Measurements from ENCODE around the gene NOL11.
A peak's percentile ranks its signal among the peaks of the same experiment; 100 is the strongest.

NOL11 gene

GRCh38 chr17:67686241-67686640, 31.5 kb upstream of the NOL11 start:
- no peak overlapping the region for H3K27ac ChIP-seq
- no peaks in the 10 kb centered on the region for H3K36me3 ChIP-seq (replicated peaks)
- no peak for TF ChIP-seq CTCF (IDR thresholded peaks at IDR 0.05; ENCODE audit: low read depth, low read length, missing control alignments)
- no peak for DNase-seq
- in situ Hi-C loops (cut with HindIII; ENCODE audit: low pct_ligation_motif_present, low sequenced_read_pairs), result no loop called here
- H3K4me3 ChIP-seq (ENCODE audit: low read depth, low read length), result no peak overlapping the region
- no peaks in the 10 kb centered on the region for H3K27me3 ChIP-seq (replicated peaks)

GRCh38 chr17:67687511-67687910, 30.2 kb upstream of the NOL11 start:
- in situ Hi-C loops (cut with HindIII; ENCODE audit: low pct_ligation_motif_present, low sequenced_read_pairs), result no loop called here

GRCh38 chr17:67689534-67690177, 28.1 kb upstream of the NOL11 start:
- TF ChIP-seq CTCF (IDR thresholded peaks at IDR 0.05; ENCODE audit: low read depth, low read length, missing control alignments), result peak; percentile 64
- in situ Hi-C loops (cut with HindIII; ENCODE audit: low pct_ligation_motif_present, low sequenced_read_pairs), result no loop called here
- H3K27me3 ChIP-seq (replicated peaks), result no peaks in the 10 kb centered on the region
- H3K4me3 ChIP-seq (ENCODE audit: low read depth, low read length), result no peak overlapping the region
- peak; percentile 68 for DNase-seq
- no peak overlapping the region for H3K27ac ChIP-seq
- no peaks in the 10 kb centered on the region for H3K36me3 ChIP-seq (replicated peaks)

More at GRCh38 chr17:67687511-67687910, 30.2 kb upstream of the NOL11 start:
- H3K36me3 ChIP-seq (replicated peaks), result no peaks in the 10 kb centered on the region
- H3K27ac ChIP-seq, result no peak overlapping the region
- no peak for TF ChIP-seq CTCF (IDR thresholded peaks at IDR 0.05; ENCODE audit: low read depth, low read length, missing control alignments)
- H3K4me3 ChIP-seq (ENCODE audit: low read depth, low read length), result no peak overlapping the region
- H3K27me3 ChIP-seq (replicated peaks), result no peaks in the 10 kb centered on the region
- no peak for DNase-seq

GRCh38 chr17:67693811-67694210, 23.9 kb upstream of the NOL11 start:
- TF ChIP-seq CTCF (IDR thresholded peaks at IDR 0.05; ENCODE audit: low read depth, low read length, missing control alignments), result no peak

GRCh38 chr17:67696347-67696746, 21.4 kb upstream of the NOL11 start:
- DNase-seq, result no peak
- Histone ChIP-seq H3K36me3 (replicated peaks) (no peaks in the 10 kb centered on the region), H3K4me3 (ENCODE audit: low read depth, low read length) (no peak overlapping the region), H3K27ac (no peak overlapping the region), H3K27me3 (replicated peaks) (no peaks in the 10 kb centered on the region)
- in situ Hi-C loops (cut with HindIII; ENCODE audit: low pct_ligation_motif_present, low sequenced_read_pairs), result no loop called here
- no peak for TF ChIP-seq CTCF (IDR thresholded peaks at IDR 0.05; ENCODE audit: low read depth, low read length, missing control alignments)

More at GRCh38 chr17:67693811-67694210, 23.9 kb upstream of the NOL11 start:
- Histone ChIP-seq H3K27ac (no peak overlapping the region), H3K36me3 (replicated peaks) (no peaks in the 10 kb centered on the region), H3K4me3 (ENCODE audit: low read depth, low read length) (no peak overlapping the region), H3K27me3 (replicated peaks) (no peaks in the 10 kb centered on the region)
- in situ Hi-C loops (cut with HindIII; ENCODE audit: low pct_ligation_motif_present, low sequenced_read_pairs), result no loop called here
- no peak for DNase-seq
